ENCODE data around the gene SF3B2. TPM values are rescaled to one million over a fixed set of nuclear protein-coding genes. Genes with fewer than 3 reads are reported as not detected.

Gene SF3B2
- total and polyA plus RNA-seq, 2 donors (not counting 1 experiment from before 2014, with no cell fraction given) = 139 to 205 TPM

- H3K9ac ChIP-seq (ENCODE audit: low read length) = no peak overlapping the region
- 100% methylated on average over 3 of the region's 3 CpGs for WGBS (ENCODE audit: insufficient coverage)
Measured at GRCh38 chr11:66083767-66084166, 31.6 kb downstream of the SF3B2 start.

More at GRCh38 chr11:66083767-66084166, 31.6 kb downstream of the SF3B2 start:
- ChIA-PET POLR2A (interaction anchor here (0.5 to 1.4 kb wide), 2 partner anchors 52 to 276 kb away, joined by 3 to 7 read pairs; no protein-coding TSS in a partner anchor), CTCF (interaction anchor here (1.2 to 5.3 kb wide), 4 partner anchors 13 to 51 kb away, joined by 3 to 35 read pairs (median 4); partner anchors contain the start of gene PACS1)
- H3K4me1 ChIP-seq (ENCODE audit: control insufficient read depth in 2 of 2, insufficient read depth in 2 of 2, low read length in 2 of 2) = peaks cover 79 to 86% of the 10 kb centered on the region in 2 donors
- H4K20me1 ChIP-seq (ENCODE audit: control insufficient read depth, insufficient read depth, low read length, poor library complexity, severe bottlenecking) = no peaks in the 10 kb centered on the region
- H3K4me3 ChIP-seq (ENCODE audit: control extremely low read depth in 1 of 5, extremely low read depth in 1 of 5, insufficient read depth in 1 of 5, low read depth in 2 of 5, low read length in 4 of 5) = no peak overlapping the region
- H3K27me3 Mint-ChIP-seq = no peaks in the 10 kb centered on the region
- H3K79me2 ChIP-seq (ENCODE audit: control insufficient read depth, insufficient read depth, low read length) = peaks cover 93% of the 10 kb centered on the region
- H3K9me3 ChIP-seq (ENCODE audit: control extremely low read depth in 1 of 3, control insufficient read depth in 2 of 3, insufficient read depth in 1 of 3, low read length in 2 of 3) = no peaks in the 10 kb centered on the region
- peaks cover 89% of the 10 kb centered on the region for H3K4me1 Mint-ChIP-seq
- no peaks in the 10 kb centered on the region for H3K9me3 Mint-ChIP-seq (ENCODE audit: insufficient read depth)
- H3K36me3 ChIP-seq (replicated peaks in 1 of 2; ENCODE audit: control extremely low read depth in 1 of 2, control insufficient read depth in 1 of 2, extremely low read depth in 1 of 2, insufficient read depth in 2 of 2, low read length in 1 of 2) = peaks cover 1 to 4% of the 10 kb centered on the region in 2 experiments
- TF ChIP-seq, protein P1, sequence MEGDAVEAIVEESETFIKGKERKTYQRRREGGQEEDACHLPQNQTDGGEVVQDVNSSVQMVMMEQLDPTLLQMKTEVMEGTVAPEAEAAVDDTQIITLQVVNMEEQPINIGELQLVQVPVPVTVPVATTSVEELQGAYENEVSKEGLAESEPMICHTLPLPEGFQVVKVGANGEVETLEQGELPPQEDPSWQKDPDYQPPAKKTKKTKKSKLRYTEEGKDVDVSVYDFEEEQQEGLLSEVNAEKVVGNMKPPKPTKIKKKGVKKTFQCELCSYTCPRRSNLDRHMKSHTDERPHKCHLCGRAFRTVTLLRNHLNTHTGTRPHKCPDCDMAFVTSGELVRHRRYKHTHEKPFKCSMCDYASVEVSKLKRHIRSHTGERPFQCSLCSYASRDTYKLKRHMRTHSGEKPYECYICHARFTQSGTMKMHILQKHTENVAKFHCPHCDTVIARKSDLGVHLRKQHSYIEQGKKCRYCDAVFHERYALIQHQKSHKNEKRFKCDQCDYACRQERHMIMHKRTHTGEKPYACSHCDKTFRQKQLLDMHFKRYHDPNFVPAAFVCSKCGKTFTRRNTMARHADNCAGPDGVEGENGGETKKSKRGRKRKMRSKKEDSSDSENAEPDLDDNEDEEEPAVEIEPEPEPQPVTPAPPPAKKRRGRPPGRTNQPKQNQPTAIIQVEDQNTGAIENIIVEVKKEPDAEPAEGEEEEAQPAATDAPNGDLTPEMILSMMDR (IDR thresholded peaks at IDR 0.05) = no peak
- TF ChIP-seq EZH2 (IDR thresholded peaks at IDR 0.05; ENCODE audit: borderline replicate concordance, insufficient read depth, low read depth, low read length, poor library complexity, severe bottlenecking) = no peak
- peak overlapping the region; percentile 48 for H3K4me3 Mint-ChIP-seq
- ATAC-seq (ENCODE audit: low read depth) = no peak
- intact Hi-C loops (cut with micrococcal nuclease) = no loop called here
- no peak for DNase-seq
- H2AFZ ChIP-seq (ENCODE audit: insufficient read depth, low read depth, low read length, poor library complexity, severe bottlenecking) = no peak overlapping the region
- peak overlapping the region; percentile 92 for H3K27ac Mint-ChIP-seq
- H3K27ac ChIP-seq (ENCODE audit: low read length in 2 of 2) = peak overlapping the region; percentile 45 to 93
- H3K4me2 ChIP-seq (replicated peaks; ENCODE audit: low read depth, low read length, poor library complexity, severe bottlenecking) = peak overlapping the region; percentile 81
- H3K27me3 ChIP-seq (replicated peaks in 1 of 4; ENCODE audit: control extremely low read depth in 1 of 4, control insufficient read depth in 3 of 4, insufficient read depth in 4 of 4, low read length in 3 of 4) = no peaks in the 10 kb centered on the region
